HEK293 (cell line): ENCODE measurements around the gene SCUBE3.

Experiments used
- CTCF ChIA-PET: fragments of 350-600 bp; formaldehyde crosslinking; extraction: SDS; loops from one replicate; lab custom pipeline; 2021; ENCODE audit warnings: antibody characterized with exemption; lab: Yijun Ruan, JAX
- POLR2A ChIA-PET: fragments of 300-600 bp; formaldehyde crosslinking; extraction: SDS; loops from one replicate; lab custom pipeline; 2020; ENCODE audit warnings: antibody characterized with exemption, inconsistent platforms; lab: Yijun Ruan, JAX
- H3K27ac ChIP-seq: fragments of 200-500 bp; sonication (Bioruptor generic); 2 replicates; pipeline ENCODE4 v1.5.1; 2014; ENCODE audit warnings: low read depth, low read length, control low read depth, inconsistent platforms; ENCODE audit errors: extremely low read depth
- H3K36me3 ChIP-seq, 2 experiments: fragments of 200-500 bp in 1 of 2; sonication (Bioruptor generic) in 1 of 2; 1 replicate in 1 of 2; 2 replicates in 1 of 2; pipeline ENCODE4 v1.5.1; 2014 to 2017; ENCODE audit warnings: inconsistent platforms in 2 of 2, low read length in 2 of 2; ENCODE audit not compliant: control insufficient read depth in 2 of 2, insufficient read depth in 1 of 2
- H3K4me1 ChIP-seq: fragments of 200-500 bp; sonication (Bioruptor generic); 2 replicates; pipeline ENCODE4 v1.5.1; 2014; ENCODE audit warnings: mild to moderate bottlenecking, low read length, inconsistent platforms; ENCODE audit not compliant: control insufficient read depth, insufficient read depth
- H3K4me3 ChIP-seq: 2 replicates; pipeline ENCODE4 v1.5.1; 2011; ENCODE audit warnings: low read depth, mild to moderate bottlenecking, control low read depth, low read length, moderate library complexity
- H3K9me3 ChIP-seq: fragments of 200-500 bp; sonication (Bioruptor generic); 2 replicates; pipeline ENCODE4 v1.5.1; 2014; ENCODE audit warnings: low read depth, low read length, inconsistent platforms; ENCODE audit not compliant: control insufficient read depth, insufficient read depth
- SCRT1 ChIP-seq: fragments of 450-650 bp; formaldehyde crosslinking; IDR thresholded peaks from 2 replicates; pipeline ENCODE4 v1.5.1; 2016; ENCODE audit warnings: missing biosample characterization, missing genetic modification characterization, borderline replicate concordance
- SCRT2 ChIP-seq: fragments of 450-650 bp; formaldehyde crosslinking; IDR thresholded peaks from 2 replicates; pipeline ENCODE4 v1.5.1; 2016; ENCODE audit warnings: missing biosample characterization, missing genetic modification characterization
- ZNF354C ChIP-seq: fragments of 450-650 bp; formaldehyde crosslinking; IDR thresholded peaks from 2 replicates; pipeline ENCODE4 v1.5.1; 2016; ENCODE audit warnings: missing biosample characterization, missing genetic modification characterization, low read depth, borderline replicate concordance
- ZNF366 ChIP-seq: fragments of 450-650 bp; formaldehyde crosslinking; conservative IDR thresholded peaks from 2 replicates; pipeline ENCODE4 v1.5.1; 2016; ENCODE audit warnings: missing biosample characterization, missing genetic modification characterization
- ZNF623 ChIP-seq: fragments of 450-650 bp; formaldehyde crosslinking; IDR thresholded peaks from 2 replicates; pipeline ENCODE4 v1.5.1; 2016; ENCODE audit warnings: missing biosample characterization, missing genetic modification characterization
- ZNF626 ChIP-seq: fragments of 450-650 bp; sonication (Bioruptor Pico); formaldehyde crosslinking; IDR thresholded peaks from 2 replicates; pipeline ENCODE4 v1.5.1; 2018; ENCODE audit warnings: missing biosample characterization, missing genetic modification characterization, inconsistent platforms
- ZNF792 ChIP-seq: fragments of 450-650 bp; formaldehyde crosslinking; IDR thresholded peaks from 2 replicates; pipeline ENCODE4 v1.5.1; 2016; ENCODE audit warnings: missing biosample characterization, missing genetic modification characterization
- TF ChIP-seq, protein P1 (sequence below): fragments of 450-650 bp; formaldehyde crosslinking; IDR thresholded peaks from 2 replicates; pipeline ENCODE4 v1.5.1; 2016; ENCODE audit warnings: missing biosample characterization, missing genetic modification characterization
- TF ChIP-seq, protein P2 (sequence below): fragments of 450-650 bp; formaldehyde crosslinking; IDR thresholded peaks from 2 replicates; pipeline ENCODE4 v1.5.1; 2017; ENCODE audit warnings: missing biosample characterization, missing genetic modification characterization
- TF ChIP-seq, protein P3 (sequence below): fragments of 450-650 bp; formaldehyde crosslinking; IDR thresholded peaks from 2 replicates; pipeline ENCODE4 v1.5.1; 2016; ENCODE audit warnings: missing biosample characterization, missing genetic modification characterization
- TF ChIP-seq, protein P4 (sequence below): fragments of 450-650 bp; formaldehyde crosslinking; IDR thresholded peaks from 2 replicates; pipeline ENCODE4 v1.5.1; 2016; ENCODE audit warnings: missing biosample characterization, missing genetic modification characterization
- TF ChIP-seq, protein P5 (sequence below): fragments of 450-650 bp; formaldehyde crosslinking; IDR thresholded peaks from 2 replicates; pipeline ENCODE4 v1.5.0; 2017; ENCODE audit warnings: missing biosample characterization, missing genetic modification characterization, borderline replicate concordance
- TF ChIP-seq, protein P6 (sequence below): fragments of 450-650 bp; formaldehyde crosslinking; conservative IDR thresholded peaks from 2 replicates; pipeline ENCODE4 v1.5.1; 2016; ENCODE audit warnings: low read depth, missing biosample characterization, missing genetic modification characterization
- TF ChIP-seq, protein P7 (sequence below): fragments of 450-650 bp; formaldehyde crosslinking; IDR thresholded peaks from 2 replicates; pipeline ENCODE4 v1.5.1; 2017; ENCODE audit warnings: missing biosample characterization, missing genetic modification characterization

Gene SCUBE3

DNA sequence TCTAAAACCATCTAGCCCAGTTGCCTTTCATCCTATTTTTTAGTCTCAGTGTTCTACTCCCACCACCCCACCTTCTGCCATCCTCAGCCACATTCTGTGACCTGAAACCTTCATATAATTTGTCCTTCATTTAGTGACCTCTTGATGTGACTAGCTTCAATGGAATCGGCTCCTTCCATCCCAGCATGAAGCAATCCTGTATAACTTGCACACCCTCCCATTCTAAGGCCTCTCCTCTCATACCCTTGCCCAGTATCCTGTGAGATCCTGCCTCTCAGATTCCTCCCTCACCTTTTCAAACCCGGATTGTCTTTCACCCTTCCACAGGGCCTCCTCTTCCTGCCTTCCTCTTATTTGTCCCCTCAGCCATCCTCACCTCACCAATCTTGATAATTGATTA is 48.8 kb downstream of the SCUBE3 start:
- H3K4me1 ChIP-seq: peaks cover 6% of the 10 kb centered on the region; the same call in 1 of the 2 replicates
- H3K27ac ChIP-seq: no peak overlapping the region
- ChIA-PET CTCF (no interaction called here), POLR2A (no interaction called here)
- H3K4me3 ChIP-seq: no peak overlapping the region
- no peak for TF ChIP-seq ZNF792
- 0 out of 2 replicates have a peak, but pooled peaks have one; percentile 28 for TF ChIP-seq ZNF366 (tag by site-specific recombination)
- H3K36me3 ChIP-seq: no peaks in the 10 kb centered on the region
- H3K9me3 ChIP-seq: no peaks in the 10 kb centered on the region

DNA sequence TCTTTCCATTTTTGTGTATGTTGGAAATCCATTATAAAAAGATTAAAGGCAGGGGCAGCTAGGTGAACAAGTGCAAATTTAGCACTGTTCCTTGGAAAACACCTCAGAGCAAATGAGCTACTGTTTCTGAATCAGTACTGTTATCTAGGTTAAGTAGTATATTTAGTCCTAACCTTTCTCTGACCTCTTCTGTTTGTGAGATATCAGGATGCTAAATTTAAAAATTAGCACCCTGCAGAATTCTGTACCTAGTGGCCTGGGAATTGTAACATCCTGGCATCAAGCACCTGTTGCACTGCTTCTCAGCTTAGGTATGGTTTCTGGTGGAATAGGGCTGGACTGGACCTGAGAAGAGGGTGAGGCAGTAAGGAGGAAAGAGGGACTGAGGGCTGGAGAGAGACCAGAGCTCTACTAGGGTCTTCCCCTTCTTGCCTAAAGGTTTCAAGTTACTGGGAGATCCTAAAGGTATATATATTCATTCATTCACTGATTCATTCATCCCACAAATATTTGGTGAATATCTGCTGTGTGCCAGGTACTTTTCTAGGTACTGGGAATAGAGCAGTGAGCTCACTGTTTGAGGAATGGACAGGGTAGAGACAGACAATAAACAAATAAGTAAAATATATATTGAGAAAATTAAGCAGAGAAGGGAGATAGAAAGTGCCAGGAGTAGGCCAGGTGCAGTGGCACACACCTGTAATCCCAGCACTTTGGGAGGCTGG is 51.0 kb downstream of the SCUBE3 start:
- TF ChIP-seq ZNF354C (tag by site-specific recombination) (no peak), SCRT1 (peak; percentile 84; the same call in 1 of the 2 replicates), SCRT2 (tag by site-specific recombination) (peak; percentile 93), ZNF626 (tag by site-specific recombination) (no peak)
- TF ChIP-seq, protein P1, sequence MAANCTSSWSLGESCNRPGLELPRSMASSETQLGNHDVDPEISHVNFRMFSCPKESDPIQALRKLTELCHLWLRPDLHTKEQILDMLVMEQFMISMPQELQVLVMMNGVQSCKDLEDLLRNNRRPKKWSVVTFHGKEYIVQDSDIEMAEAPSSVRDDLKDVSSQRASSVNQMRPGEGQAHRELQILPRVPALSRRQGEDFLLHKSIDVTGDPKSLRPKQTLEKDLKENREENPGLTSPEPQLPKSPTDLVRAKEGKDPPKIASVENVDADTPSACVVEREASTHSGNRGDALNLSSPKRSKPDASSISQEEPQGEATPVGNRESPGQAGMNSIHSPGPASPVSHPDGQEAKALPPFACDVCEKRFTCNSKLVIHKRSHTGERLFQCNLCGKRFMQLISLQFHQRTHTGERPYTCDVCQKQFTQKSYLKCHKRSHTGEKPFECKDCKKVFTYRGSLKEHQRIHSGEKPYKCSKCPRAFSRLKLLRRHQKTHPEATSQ: no peak
- TF ChIP-seq, protein P2, sequence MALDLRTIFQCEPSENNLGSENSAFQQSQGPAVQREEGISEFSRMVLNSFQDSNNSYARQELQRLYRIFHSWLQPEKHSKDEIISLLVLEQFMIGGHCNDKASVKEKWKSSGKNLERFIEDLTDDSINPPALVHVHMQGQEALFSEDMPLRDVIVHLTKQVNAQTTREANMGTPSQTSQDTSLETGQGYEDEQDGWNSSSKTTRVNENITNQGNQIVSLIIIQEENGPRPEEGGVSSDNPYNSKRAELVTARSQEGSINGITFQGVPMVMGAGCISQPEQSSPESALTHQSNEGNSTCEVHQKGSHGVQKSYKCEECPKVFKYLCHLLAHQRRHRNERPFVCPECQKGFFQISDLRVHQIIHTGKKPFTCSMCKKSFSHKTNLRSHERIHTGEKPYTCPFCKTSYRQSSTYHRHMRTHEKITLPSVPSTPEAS (tag by site-specific recombination): no peak
- ChIA-PET POLR2A (no interaction called here), CTCF (interaction anchor here (0.7 to 1.5 kb wide), 2 partner anchors 24 to 25 kb away, joined by 3 to 4 read pairs; no protein-coding TSS in a partner anchor)
- Histone ChIP-seq H3K4me3 (no peak overlapping the region), H3K9me3 (no peaks in the 10 kb centered on the region), H3K27ac (no peak overlapping the region), H3K36me3 (no peaks in the 10 kb centered on the region), H3K4me1 (peaks cover 7% of the 10 kb centered on the region; the same call in 1 of the 2 replicates)

DNA sequence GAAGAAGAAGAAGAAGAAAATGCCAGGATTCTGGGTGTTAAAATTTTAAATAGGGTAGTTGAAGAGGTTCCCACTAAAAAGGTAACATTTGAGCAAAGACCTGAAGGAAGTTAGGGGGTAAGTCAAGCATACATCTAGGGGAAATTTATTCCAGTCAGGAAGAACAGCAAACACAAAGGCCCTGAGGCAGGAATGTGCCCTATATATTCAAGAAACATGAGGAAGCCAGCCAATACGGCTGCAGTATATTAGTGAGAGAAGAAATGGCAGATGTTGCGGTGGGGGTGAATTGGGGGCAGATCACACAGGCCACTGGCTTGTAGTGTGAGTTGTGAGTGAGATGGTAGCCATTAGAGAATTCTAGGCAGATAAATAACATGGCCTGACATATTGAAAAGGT is 51.8 kb downstream of the SCUBE3 start:
- TF ChIP-seq, protein P3, sequence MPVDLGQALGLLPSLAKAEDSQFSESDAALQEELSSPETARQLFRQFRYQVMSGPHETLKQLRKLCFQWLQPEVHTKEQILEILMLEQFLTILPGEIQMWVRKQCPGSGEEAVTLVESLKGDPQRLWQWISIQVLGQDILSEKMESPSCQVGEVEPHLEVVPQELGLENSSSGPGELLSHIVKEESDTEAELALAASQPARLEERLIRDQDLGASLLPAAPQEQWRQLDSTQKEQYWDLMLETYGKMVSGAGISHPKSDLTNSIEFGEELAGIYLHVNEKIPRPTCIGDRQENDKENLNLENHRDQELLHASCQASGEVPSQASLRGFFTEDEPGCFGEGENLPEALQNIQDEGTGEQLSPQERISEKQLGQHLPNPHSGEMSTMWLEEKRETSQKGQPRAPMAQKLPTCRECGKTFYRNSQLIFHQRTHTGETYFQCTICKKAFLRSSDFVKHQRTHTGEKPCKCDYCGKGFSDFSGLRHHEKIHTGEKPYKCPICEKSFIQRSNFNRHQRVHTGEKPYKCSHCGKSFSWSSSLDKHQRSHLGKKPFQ (tag by site-specific recombination): 0 out of 2 replicates have a peak, but pooled peaks have one; percentile 19
- TF ChIP-seq, protein P4, sequence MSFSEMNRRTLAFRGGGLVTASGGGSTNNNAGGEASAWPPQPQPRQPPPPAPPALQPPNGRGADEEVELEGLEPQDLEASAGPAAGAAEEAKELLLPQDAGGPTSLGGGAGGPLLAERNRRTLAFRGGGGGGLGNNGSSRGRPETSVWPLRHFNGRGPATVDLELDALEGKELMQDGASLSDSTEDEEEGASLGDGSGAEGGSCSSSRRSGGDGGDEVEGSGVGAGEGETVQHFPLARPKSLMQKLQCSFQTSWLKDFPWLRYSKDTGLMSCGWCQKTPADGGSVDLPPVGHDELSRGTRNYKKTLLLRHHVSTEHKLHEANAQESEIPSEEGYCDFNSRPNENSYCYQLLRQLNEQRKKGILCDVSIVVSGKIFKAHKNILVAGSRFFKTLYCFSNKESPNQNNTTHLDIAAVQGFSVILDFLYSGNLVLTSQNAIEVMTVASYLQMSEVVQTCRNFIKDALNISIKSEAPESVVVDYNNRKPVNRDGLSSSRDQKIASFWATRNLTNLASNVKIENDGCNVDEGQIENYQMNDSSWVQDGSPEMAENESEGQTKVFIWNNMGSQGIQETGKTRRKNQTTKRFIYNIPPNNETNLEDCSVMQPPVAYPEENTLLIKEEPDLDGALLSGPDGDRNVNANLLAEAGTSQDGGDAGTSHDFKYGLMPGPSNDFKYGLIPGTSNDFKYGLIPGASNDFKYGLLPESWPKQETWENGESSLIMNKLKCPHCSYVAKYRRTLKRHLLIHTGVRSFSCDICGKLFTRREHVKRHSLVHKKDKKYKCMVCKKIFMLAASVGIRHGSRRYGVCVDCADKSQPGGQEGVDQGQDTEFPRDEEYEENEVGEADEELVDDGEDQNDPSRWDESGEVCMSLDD (tag by site-specific recombination): no peak
- TF ChIP-seq, protein P5, sequence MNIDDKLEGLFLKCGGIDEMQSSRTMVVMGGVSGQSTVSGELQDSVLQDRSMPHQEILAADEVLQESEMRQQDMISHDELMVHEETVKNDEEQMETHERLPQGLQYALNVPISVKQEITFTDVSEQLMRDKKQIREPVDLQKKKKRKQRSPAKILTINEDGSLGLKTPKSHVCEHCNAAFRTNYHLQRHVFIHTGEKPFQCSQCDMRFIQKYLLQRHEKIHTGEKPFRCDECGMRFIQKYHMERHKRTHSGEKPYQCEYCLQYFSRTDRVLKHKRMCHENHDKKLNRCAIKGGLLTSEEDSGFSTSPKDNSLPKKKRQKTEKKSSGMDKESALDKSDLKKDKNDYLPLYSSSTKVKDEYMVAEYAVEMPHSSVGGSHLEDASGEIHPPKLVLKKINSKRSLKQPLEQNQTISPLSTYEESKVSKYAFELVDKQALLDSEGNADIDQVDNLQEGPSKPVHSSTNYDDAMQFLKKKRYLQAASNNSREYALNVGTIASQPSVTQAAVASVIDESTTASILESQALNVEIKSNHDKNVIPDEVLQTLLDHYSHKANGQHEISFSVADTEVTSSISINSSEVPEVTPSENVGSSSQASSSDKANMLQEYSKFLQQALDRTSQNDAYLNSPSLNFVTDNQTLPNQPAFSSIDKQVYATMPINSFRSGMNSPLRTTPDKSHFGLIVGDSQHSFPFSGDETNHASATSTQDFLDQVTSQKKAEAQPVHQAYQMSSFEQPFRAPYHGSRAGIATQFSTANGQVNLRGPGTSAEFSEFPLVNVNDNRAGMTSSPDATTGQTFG (tag by site-specific recombination): no peak
- TF ChIP-seq, protein P6, sequence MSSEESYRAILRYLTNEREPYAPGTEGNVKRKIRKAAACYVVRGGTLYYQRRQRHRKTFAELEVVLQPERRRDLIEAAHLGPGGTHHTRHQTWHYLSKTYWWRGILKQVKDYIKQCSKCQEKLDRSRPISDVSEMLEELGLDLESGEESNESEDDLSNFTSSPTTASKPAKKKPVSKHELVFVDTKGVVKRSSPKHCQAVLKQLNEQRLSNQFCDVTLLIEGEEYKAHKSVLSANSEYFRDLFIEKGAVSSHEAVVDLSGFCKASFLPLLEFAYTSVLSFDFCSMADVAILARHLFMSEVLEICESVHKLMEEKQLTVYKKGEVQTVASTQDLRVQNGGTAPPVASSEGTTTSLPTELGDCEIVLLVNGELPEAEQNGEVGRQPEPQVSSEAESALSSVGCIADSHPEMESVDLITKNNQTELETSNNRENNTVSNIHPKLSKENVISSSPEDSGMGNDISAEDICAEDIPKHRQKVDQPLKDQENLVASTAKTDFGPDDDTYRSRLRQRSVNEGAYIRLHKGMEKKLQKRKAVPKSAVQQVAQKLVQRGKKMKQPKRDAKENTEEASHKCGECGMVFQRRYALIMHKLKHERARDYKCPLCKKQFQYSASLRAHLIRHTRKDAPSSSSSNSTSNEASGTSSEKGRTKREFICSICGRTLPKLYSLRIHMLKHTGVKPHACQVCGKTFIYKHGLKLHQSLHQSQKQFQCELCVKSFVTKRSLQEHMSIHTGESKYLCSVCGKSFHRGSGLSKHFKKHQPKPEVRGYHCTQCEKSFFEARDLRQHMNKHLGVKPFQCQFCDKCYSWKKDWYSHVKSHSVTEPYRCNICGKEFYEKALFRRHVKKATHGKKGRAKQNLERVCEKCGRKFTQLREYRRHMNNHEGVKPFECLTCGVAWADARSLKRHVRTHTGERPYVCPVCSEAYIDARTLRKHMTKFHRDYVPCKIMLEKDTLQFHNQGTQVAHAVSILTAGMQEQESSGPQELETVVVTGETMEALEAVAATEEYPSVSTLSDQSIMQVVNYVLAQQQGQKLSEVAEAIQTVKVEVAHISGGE: no peak
- TF ChIP-seq, protein P7, sequence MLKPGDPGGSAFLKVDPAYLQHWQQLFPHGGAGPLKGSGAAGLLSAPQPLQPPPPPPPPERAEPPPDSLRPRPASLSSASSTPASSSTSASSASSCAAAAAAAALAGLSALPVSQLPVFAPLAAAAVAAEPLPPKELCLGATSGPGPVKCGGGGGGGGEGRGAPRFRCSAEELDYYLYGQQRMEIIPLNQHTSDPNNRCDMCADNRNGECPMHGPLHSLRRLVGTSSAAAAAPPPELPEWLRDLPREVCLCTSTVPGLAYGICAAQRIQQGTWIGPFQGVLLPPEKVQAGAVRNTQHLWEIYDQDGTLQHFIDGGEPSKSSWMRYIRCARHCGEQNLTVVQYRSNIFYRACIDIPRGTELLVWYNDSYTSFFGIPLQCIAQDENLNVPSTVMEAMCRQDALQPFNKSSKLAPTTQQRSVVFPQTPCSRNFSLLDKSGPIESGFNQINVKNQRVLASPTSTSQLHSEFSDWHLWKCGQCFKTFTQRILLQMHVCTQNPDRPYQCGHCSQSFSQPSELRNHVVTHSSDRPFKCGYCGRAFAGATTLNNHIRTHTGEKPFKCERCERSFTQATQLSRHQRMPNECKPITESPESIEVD: no peak
- TF ChIP-seq ZNF623: peak; percentile 68
- Histone ChIP-seq H3K36me3 (no peaks in the 10 kb centered on the region; a peak in 1 of 3 replicates), H3K27ac (no peak overlapping the region), H3K4me3 (no peak overlapping the region), H3K4me1 (peaks cover 6% of the 10 kb centered on the region; the same call in 1 of the 2 replicates), H3K9me3 (no peaks in the 10 kb centered on the region)
- CTCF ChIA-PET: interaction anchor here (0.6 to 1.5 kb wide), 2 partner anchors 24 to 279 kb away, joined by 4 to 6 read pairs; no protein-coding TSS in a partner anchor
- POLR2A ChIA-PET: no interaction called here
